PFSK-1 (cell line): ENCODE results near the gene PHACTR3.

Experiments
- POLR2AphosphoS5 ChIP-seq: IDR thresholded peaks from 2 replicates; pipeline ENCODE4 v1.6.1; 2012; ENCODE audit warnings: low read depth, mild to moderate bottlenecking, control low read depth, low read length, moderate library complexity
- REST ChIP-seq, 2 experiments: IDR thresholded peaks; 2 replicates each; pipeline versions ENCODE4 v1.6.1 to v1.8.0; 2011 to 2012; ENCODE audit warnings: low read depth in 2 of 2, low read length in 2 of 2, control low read depth in 1 of 2, inconsistent platforms in 1 of 2, mild to moderate bottlenecking in 1 of 2, moderate library complexity in 1 of 2; ENCODE audit not compliant: insufficient read depth in 1 of 2
- SIN3A ChIP-seq: IDR thresholded peaks from 2 replicates; pipeline ENCODE4 v1.6.1; 2012; ENCODE audit warnings: mild to moderate bottlenecking, low read length, moderate library complexity, borderline replicate concordance; ENCODE audit not compliant: insufficient read depth
- TAF1 ChIP-seq: IDR thresholded peaks from 2 replicates; pipeline ENCODE4 v1.6.1; 2012; ENCODE audit warnings: low read length, control low read depth, borderline replicate concordance; ENCODE audit not compliant: insufficient read depth

DNA sequence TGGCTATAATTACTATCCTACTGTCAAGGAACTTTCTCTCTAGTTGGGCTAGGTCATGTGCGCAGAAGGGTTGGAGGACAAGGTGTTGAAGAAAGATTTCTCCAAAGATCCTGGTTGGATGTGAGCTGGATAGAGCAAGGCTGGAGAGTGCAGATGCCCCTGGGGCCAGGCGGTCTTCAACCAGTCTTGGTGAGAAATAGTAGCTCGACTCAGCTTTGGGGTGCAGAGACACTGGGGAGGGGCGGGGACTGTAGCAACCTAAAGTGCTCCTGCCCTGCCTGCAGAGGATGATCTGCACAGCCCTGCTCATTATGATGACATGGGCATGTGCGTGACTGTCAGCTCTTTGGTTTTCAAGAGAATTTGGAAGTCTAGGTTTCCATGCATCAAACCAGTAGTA, 35.9 kb downstream of the PHACTR3 start:
- TF ChIP-seq TAF1 (no peak), POLR2AphosphoS5 (no peak), SIN3A (no peak), REST (IDR thresholded peaks at IDR 0.05; ENCODE audit: insufficient read depth in 1 of 2, low read depth in 2 of 2, low read length in 2 of 2) (no peak)
